GM10847 (cell line): ENCODE results near the gene INPP5A.

Experiments
- POLR2A ChIP-seq: IDR thresholded peaks from 2 replicates; pipeline ENCODE4 v1.6.1; 2011; ENCODE audit not compliant: insufficient read length; ENCODE audit errors: extremely low read depth

Gene INPP5A

DNA sequence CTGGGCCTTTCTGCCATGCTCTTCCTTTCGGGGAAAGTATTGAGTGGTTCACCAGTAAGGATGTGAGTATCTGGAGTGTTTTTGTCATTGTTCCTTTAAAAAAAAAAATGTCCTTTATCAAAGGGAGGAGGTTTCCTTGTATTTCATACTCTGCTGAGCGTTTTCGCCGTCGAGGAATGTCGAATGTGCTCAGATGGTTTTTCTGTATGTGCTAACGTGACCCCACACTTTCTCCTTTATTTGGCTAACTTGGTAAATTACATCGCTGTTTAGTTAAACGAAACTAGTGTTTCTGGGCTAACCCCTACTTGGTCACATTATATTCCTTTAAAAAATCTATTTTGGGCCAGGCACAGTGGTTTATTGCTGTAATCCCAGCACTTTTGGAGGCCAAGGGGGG lies 45.9 kb downstream of the INPP5A start:
- no peak for TF ChIP-seq POLR2A

DNA sequence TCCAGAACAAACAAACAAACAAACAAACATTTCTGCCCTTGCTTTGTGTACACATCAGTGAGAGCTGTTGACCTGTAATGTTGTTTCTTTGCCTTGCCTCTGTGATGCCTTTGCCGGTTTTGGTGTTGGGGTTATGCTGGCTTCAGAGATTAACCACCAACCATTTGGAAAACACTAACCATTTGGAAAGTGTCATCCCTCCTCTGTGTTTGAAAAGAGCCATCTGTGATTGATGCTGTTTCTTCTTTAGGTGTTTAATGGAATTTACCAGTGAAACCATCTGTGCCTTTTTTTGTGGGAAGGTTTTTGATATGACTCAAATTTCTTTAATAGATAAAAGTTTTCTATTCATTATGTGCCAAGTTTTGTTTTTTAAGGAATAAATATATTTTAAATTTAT lies 46.5 kb downstream of the INPP5A start:
- TF ChIP-seq POLR2A: no peak

DNA sequence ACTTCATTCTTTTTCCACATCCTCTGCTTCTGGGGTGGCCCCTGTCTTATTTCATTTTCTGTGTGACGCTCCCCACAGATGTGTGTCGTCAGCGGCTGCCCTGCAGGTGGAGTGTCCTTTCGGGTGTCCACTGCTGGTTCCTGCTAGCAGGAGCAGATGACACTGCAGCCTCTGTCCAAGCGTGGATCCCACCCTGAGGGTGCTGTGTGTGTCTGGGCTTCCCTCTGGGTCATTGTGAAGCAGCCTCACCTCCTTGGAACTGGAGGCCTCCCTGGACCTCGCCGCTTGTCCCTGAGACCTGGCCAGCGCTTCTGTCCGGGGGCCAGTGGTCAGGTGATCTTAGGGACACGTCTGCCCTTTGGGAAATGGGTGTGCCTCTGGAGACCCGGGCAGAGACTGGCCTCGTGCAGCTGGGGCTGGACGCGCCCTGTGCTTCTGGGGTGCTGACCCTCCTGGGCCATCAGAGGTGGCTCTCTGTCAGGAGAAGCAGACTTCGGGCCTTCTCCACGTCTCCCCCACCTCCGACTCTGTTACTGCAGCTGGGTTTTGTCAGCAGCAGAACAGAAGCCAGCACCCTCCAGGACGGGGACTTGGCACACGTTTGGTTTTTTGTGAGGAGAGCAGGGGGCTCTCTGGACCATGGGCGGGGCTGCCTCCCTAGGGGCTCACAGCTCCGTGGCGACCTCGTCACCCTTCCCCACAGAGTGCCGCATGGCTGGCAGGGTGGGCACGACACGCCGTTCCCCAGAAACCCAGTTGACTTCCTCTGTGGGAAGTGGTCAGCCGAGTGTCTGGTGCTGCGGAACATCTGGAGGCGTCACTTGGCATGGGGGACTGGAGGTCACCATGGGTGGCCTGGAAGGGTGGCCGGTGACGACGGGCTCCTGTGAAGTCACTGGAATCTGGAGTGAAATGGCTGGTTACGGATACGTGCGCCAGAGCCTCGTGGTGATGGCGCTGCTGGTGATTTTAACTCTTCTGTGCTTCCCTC lies 48.4 kb downstream of the INPP5A start:
- TF ChIP-seq POLR2A: no peak

DNA sequence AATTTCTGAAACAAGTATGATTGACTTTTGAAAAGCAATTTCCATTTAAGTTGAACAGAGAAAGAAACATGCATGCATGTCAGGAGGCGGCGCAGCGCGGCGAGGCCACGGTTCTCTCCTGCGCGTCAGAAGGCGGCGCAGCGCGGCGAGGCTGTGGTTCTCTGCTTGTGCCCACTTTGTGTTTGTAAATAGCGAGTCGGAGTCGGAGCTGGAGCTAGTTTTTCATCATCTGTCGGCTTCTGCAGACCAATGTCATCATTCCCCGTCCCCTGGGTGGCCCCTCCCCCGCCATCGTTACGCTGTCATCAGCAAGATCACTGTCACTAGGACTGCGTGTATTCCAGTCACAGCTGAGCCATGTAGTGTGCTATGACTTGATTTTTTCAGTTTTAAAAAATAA lies 49.2 kb downstream of the INPP5A start:
- TF ChIP-seq POLR2A: no peak

DNA sequence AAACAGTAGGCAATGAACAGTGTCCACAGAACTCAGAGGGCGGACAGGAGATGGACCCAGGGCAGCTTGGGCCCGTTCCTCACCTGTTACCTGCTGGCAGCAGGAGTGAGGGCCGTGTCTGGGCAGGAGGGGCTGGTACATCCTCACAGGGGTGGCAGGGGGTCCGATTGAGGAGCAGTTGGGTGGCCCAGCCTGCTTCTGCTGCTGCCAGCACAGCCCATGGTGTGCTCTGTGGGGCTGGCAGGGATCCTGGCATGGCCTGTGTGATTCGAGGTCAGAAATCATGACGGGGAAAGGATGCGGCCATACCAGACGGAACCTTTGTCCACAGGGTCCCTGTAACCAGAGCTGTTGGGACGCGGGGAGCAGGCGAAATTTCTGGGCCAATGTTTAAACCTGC lies 49.6 kb downstream of the INPP5A start:
- TF ChIP-seq POLR2A: no peak

DNA sequence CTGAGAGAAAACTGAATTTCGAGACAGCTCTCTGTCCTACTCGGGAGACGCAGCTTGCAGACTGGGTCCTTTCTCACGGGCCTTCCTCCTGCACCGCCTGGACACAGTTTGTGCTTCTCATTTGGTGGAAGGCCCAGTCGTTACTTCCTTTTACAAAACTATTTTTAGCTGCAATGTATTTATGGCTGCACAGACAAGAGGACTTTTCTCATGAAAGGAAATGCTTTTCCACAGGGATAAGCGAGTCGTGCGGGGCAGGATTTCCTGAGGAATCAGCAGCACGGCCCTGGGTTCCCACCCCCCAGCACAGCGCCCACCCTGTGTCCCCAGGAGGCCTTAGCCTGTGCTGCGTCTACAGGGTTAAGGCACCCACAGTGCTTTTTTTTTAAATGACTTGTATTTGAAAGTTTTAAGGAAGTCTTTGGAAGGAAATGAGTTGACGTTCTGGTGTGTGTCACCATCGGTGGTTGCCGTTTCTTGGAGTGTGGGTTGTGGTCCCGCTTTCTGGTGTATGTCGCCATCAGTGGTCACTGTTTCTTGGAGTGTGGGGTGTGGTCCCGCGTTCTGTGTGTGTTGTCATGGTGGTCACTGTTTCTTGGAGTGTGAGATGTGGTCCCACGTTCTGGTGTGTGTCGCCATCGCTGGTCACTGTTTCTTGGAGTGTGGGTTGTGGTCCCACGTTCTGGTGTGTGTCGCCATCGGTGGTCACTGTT lies 50.9 kb downstream of the INPP5A start:
- TF ChIP-seq POLR2A: no peak

DNA sequence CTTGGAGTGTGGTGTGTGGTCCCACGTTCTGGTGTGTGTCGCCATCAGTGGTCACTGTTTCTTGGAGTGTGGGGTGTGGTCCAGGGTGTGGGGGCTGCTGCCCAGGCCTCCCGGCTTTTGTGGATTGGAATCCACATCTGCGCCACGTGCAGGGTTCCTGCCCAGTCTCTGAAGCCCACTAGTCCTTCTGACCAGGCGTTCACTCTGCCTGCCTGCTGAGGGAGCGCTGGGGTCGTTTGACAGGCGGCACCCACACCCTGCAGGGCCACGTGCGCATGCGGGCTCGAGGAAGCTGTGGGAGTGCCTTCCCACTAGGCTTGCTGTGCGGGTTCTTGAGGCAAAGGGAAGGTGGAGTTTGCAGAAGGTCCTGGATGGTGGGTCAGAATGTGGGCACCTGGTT lies 51.4 kb downstream of the INPP5A start:
- no peak for TF ChIP-seq POLR2A

DNA sequence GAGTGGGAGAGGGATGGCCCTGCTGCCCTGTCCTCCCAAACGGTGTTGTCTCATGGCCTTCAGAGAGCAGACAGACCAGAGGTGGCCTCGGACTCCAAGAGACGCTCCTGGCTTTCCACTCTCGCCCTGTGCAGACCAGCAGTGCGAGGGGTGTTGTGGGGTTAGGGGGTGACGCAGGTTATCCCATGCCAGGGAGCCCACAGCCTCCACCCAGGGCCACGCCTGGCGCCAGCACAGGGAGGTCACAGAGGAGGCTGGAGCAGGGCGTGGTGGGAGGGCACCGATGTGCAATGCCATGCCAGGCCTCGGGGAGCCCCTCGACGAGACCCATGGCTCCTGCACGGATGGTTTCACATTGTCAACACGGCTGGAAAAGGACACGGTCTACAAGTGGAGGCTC lies 52.1 kb downstream of the INPP5A start:
- TF ChIP-seq POLR2A: no peak

DNA sequence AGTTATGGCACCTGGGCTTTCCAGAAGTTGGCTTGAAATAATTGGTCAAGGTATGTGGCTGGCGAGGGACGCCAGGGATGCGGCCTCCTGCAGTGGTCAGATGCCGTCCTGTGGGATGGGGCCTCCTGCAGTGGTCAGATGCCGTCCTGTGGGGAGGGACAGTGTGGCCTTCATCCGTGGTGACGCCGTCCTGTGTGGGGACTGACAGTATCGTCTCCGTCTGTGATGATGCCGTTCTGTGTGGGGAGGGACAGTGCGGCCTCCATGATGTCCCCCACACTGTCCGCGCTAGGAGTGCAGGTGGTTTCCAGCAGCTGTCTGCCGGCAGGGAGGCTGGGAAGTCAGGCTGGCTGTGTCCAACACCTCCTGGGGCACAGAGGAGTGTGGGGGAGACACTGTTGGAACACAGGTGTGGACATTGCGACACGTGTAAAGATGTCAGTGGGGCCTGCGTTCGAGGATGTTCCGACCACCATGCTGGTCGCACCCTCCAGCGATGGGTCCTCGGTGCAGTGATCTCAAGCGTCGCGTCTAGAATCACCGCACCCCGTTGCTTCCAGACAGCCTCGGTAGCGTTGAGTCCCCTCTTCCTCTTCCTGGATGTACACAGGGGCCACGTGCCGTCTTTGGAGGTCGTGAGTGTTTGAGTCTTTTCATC lies 52.6 kb downstream of the INPP5A start:
- TF ChIP-seq POLR2A: no peak

DNA sequence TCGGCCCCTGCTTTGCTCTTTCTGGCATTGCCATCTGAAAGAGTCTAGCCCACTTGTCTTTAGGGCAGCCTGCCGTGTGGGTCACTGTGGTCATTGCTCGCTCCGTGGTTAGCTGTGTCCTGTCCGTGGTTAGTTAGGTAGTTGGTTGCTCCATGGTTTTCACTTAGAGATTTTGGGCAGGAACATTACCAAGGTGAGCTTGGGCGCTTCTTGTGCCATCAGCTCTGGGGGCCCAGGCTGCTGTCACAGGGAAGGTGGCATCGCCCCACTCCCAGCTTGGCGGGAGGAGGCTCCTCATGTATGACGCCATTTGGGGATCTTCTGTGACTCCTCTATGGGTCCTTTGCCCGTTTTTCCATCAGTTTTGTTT lies 53.1 kb downstream of the INPP5A start:
- no peak for TF ChIP-seq POLR2A

DNA sequence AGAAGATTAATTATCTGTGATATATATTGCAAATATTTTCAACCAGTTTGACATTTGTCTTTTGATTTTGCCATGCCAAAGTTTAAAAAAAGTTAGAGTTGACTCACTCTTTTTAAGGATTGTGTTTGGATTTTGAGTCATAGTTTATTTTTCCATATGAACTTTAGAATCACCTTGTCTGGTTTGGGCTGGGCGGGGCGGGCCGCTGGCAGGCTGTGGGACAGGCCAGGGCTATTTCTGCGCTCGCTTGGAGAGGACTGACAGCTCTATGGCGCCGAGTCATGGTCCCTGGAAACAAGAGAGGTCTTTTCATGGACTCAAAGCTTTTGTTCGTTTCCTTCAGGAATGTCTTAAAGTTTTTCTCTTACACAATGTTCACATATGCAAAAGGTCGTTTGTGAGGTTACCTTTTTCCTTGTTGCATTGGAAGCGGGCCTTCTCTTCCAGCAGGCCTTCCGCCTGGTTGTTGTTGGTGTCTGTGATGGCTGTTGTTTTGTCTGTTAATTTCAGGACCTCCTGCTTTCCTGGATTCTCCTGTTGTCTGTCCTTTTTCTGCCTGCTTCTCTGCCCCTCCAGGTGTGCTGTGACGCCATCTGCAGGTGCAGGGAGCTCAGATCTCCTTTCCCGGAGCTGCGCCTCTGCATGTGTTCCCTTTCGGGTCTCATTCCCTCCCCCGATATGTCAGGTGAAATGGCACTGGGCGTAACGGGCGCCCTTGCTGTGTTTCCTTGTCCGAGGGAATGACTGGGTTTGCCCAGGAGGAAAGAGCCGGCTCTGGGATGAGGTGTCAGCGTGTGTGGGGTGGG lies 53.8 kb downstream of the INPP5A start:
- TF ChIP-seq POLR2A: no peak

DNA sequence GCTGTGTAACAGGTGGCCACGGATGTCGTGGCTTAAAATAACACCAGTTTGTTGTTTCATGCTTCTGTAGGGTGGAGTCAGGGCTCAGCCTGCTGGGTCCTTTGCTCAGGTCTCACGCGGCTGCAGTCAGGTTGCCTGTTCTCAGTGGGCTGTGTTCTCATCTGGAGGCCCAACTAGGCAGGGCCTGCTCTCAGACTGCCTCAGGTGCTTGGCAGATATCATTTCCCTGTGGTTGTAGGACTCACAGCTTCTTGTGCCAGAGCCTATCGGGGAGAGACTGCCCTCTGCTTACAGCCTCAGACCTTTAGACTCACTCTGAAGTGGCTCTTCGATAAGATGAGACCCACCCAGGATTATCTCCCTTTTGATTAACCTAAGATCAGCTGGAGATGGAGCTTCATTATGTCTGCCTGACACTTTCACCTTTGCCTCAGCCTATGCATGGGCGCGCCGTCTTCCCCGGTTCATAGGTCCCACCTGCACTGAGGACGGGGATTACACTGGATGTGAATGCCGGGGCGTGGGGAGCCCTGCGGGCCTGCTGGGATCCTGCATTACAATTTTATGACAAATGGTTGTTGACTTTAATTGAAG lies 55.3 kb downstream of the INPP5A start:
- no peak for TF ChIP-seq POLR2A

DNA sequence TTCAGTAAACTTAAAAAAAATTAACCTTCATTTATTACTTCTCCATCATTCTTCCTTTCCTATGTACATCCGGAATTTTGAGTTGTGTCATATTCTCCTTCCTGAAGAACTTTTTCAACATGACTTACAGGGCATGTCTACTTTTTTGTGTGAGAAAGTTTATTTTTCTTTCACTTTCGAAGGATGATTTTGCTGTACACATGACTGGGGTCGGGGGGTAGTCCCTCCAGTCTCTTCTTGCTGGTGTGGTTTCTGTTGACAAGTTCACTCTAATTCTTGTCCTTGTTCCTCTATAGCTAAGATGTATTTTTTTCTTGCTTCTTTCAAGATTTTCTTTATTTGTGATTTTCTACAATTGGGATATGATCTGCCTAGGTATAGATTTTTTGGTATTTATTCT lies 55.8 kb downstream of the INPP5A start:
- TF ChIP-seq POLR2A: no peak
